GM12878 (cell line): ENCODE results near the gene IFNLR1. TPM values are rescaled to one million over a fixed set of nuclear protein-coding genes. Genes with fewer than 3 reads are reported as not detected.

Experiments used
- CUX1 ChIP-seq: IDR thresholded peaks from 2 replicates; pipeline ENCODE4 v1.6.1; 2012; ENCODE audit warnings: improper control_type of control experiment, low read depth, low read length; ENCODE audit not compliant: insufficient replicate concordance
- ZNF687 ChIP-seq: fragments of 450-650 bp; IDR thresholded peaks from 2 replicates; pipeline ENCODE4 v1.6.1; 2017; ENCODE audit warnings: mild to moderate bottlenecking, moderate library complexity
- polyA plus RNA-seq, 11 experiments: library from polyadenylated mRNA; depleted of rRNA in 4 of 11; unstranded in 6 of 11; stranded (reverse) in 5 of 11; fragments of >200 nt; fragmentation: Nextera tagmentation in 4 of 11; fragmentation: Illumina TruSeq in 1 of 11; extraction: Ambion mirVana in 4 of 11; extraction: Trizol in 1 of 11; gene quantifications; 1 replicate in 1 of 11; 2 replicates in 10 of 11; pipeline versions ENCODE4 v1.2.1 to v1.2.3, GENCODE V29; 2011 to 2016; ENCODE audit warnings: inconsistent platforms in 2 of 11, missing spikeins in 2 of 11, low read depth in 1 of 11
- total RNA-seq, 4 experiments: library from RNA; depleted of rRNA in 3 of 4; stranded (reverse); fragments of >200 nt in 3 of 4; fragmentation: Illumina TruSeq in 1 of 4; extraction: Trizol in 1 of 4; gene quantifications; 2 replicates each; pipeline versions ENCODE4 v1.2.1 to v1.2.3, GENCODE V29; 2013 to 2021

IFNLR1 gene
- total and polyA plus RNA-seq, 10 of the 15 experiments (the other 5 are each of a cell fraction or from before 2014, with no cell fraction given): 0.31 to 5.6 (median 3.9) TPM

- TF ChIP-seq CUX1: no peak
- TF ChIP-seq ZNF687: no peak
- TF ChIP-seq, all 136 proteins: peak for 0
These were observed 8.8 kb upstream of the IFNLR1 start (continued) for GRCh38 chr1:24195874-24196273.
